MCF 10A (cell line): ENCODE data around the gene ZBTB7B. TPM values are rescaled to one million over a fixed set of nuclear protein-coding genes. Genes with fewer than 3 reads are reported as not detected.

Experiments used
- Bru-seq: library from RNA; stranded (reverse); fragments of 400-500 nt; gene quantifications from one replicate; lab custom pipeline; 2021; lab: Mats Ljungman, UMichigan
- BruChase-seq, 2 experiments: library from RNA; stranded (reverse); fragments of 400-500 nt; gene quantifications; one replicate each; lab custom pipeline; 2021; lab: Mats Ljungman, UMichigan
- BruUV-seq: library from RNA; stranded (reverse); fragments of 400-500 nt; replicated peaks from 2 replicates; lab custom pipeline; 2021; lab: Mats Ljungman, UMichigan
- CTCF ChIA-PET: fragments of 300-600 bp; sonication (Branson Sonifier 250); formaldehyde crosslinking; extraction: SDS; loops from one replicate; lab custom pipeline; 2021; ENCODE audit warnings: antibody characterized with exemption, inconsistent platforms; lab: Yijun Ruan, JAX
- POLR2A ChIA-PET: fragments of 300-600, 350-650 bp; sonication (Branson Sonifier 250); formaldehyde crosslinking; extraction: SDS; loops from one replicate; lab custom pipeline; 2020; ENCODE audit warnings: antibody characterized with exemption, inconsistent platforms; lab: Yijun Ruan, JAX
- DNase-seq: peaks from one replicate; pipeline ENCODE4 v3.0.0-alpha.2; 2018; ENCODE audit not compliant: unreplicated experiment
- H3K27ac Mint-ChIP-seq: one replicate; pipeline ENCODE4 v1.8.0; 2022; ENCODE audit warnings: mild to moderate bottlenecking, low read depth, mixed read lengths; ENCODE audit not compliant: unreplicated experiment
- H3K27me3 Mint-ChIP-seq: one replicate; pipeline ENCODE4 v1.8.0; 2022; ENCODE audit warnings: mixed read lengths; ENCODE audit not compliant: insufficient read depth, unreplicated experiment
- H3K36me3 Mint-ChIP-seq: one replicate; pipeline ENCODE4 v1.8.0; 2022; ENCODE audit warnings: mild to moderate bottlenecking, moderate library complexity, mixed read lengths; ENCODE audit not compliant: insufficient read depth, unreplicated experiment
- H3K4me1 Mint-ChIP-seq: one replicate; pipeline ENCODE4 v1.8.0; 2022; ENCODE audit warnings: mixed read lengths; ENCODE audit not compliant: insufficient read depth, unreplicated experiment
- H3K4me3 Mint-ChIP-seq: one replicate; pipeline ENCODE4 v1.8.0; 2022; ENCODE audit warnings: mild to moderate bottlenecking, moderate library complexity, mixed read lengths; ENCODE audit not compliant: unreplicated experiment
- H3K9me3 Mint-ChIP-seq: one replicate; pipeline ENCODE4 v1.8.0; 2022; ENCODE audit warnings: mixed read lengths; ENCODE audit not compliant: unreplicated experiment
- intact Hi-C: fragments of 100-400 bp; cut with micrococcal nuclease; formaldehyde crosslinking; loops from 2 replicates; pipeline ENCODE4 v1.14.1; 2022
- long read RNA-seq: library from polyadenylated mRNA; stranded (forward); transcript quantifications from one replicate; pipeline ENCODE4 v2.0.0, GENCODE V29; 2022
- total RNA-seq: library from RNA; stranded (reverse); gene quantifications from 2 replicates; pipeline ENCODE4 v1.2.3, GENCODE V29; 2022
- TF ChIP-seq, protein P1 (sequence below): fragments of 200-600 bp; IDR thresholded peaks from one replicate; pipeline ENCODE4 v1.8.0; 2022; ENCODE audit warnings: antibody characterized with exemption, mild to moderate bottlenecking; ENCODE audit not compliant: unreplicated experiment

Gene ZBTB7B
- total RNA-seq (169 and 175 TPM in 2 replicates), Bru-seq, nascent RNA (percentile 85 among the genes with signal in this experiment), BruChase-seq, experiment 1, labeled RNA remaining after a 6-hour chase (percentile 82 among the genes with signal in this experiment), BruChase-seq, experiment 2, labeled RNA remaining after a 2-hour chase (percentile 93 among the genes with signal in this experiment)
- long read RNA-seq, full-length matches to known transcripts = 27 of 89 reads
- long read RNA-seq, partial matches to known transcripts = 36 of 89 reads
- long read RNA-seq, other reads (novel, unspliced or antisense) = 26 of 89 reads

DNA sequence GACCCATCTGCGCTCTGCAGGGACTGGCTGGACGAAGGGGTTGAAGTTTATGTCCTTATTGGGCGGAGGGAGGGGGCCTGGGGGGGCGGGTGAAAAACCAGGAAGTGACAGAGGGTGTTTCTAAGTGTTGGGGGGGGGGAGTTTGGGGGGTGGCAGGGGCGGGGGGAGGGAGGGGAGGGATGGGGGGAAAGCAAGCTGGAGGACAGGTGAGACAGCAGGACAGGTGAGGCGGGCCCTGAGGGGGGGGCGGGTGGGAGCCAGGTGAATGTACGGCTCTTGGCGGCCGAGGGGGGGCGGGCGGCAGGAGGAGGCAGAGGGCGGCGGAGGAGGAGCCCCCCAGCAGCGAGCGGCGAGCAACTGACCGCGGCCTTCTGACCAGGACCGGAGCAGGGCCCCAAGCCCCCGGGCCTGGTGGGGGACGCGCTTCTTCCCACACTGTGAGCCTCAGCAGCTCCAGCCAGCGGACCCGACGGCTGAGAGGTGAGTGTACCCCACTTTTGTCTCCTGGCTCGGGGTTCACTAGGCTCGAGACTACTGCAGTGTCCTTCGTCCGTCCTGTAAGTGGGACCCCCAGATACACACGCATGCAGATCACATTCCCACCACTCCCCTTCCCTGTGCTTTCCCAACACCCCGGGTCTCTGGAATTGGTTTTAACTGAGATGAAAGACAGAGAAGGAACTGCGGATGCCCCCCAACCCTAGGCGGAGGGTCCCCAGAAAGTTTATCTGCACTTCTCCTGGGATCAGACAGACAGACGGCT lies at the start of gene ZBTB7B:
Gene ZBTB7B (plus strand): TSS at position 339 of the 763 bp plus-strand sequence. CDS start 11,859 bp downstream, outside the sequence.
- H3K27me3 Mint-ChIP-seq = no peaks in the 10 kb centered on the region
- H3K27ac Mint-ChIP-seq = peak within 1 kb of the TSS; percentile 97
- BruUV-seq = no TSS peak
- H3K9me3 Mint-ChIP-seq = no peaks in the 10 kb centered on the region
- H3K36me3 Mint-ChIP-seq = peaks cover 17% of the 10 kb centered on the region
- peak within 1 kb of the TSS; percentile 90 for H3K4me3 Mint-ChIP-seq
- intact Hi-C loops = loop anchor here (1.0 to 5.0 kb wide), 5 partner anchors 28 to 445 kb away; partner anchors contain the start of genes CKS1B and UBE2Q1
- TF ChIP-seq, protein P1, sequence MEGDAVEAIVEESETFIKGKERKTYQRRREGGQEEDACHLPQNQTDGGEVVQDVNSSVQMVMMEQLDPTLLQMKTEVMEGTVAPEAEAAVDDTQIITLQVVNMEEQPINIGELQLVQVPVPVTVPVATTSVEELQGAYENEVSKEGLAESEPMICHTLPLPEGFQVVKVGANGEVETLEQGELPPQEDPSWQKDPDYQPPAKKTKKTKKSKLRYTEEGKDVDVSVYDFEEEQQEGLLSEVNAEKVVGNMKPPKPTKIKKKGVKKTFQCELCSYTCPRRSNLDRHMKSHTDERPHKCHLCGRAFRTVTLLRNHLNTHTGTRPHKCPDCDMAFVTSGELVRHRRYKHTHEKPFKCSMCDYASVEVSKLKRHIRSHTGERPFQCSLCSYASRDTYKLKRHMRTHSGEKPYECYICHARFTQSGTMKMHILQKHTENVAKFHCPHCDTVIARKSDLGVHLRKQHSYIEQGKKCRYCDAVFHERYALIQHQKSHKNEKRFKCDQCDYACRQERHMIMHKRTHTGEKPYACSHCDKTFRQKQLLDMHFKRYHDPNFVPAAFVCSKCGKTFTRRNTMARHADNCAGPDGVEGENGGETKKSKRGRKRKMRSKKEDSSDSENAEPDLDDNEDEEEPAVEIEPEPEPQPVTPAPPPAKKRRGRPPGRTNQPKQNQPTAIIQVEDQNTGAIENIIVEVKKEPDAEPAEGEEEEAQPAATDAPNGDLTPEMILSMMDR = no peak
- CTCF ChIA-PET = interaction anchor here (0.6 to 4.2 kb wide), 16 partner anchors 10 to 675 kb away, joined by 3 to 64 read pairs (median 4); partner anchors contain the start of genes CKS1B, FLAD1, PYGO2 and SHC1
- peaks cover 56% of the 10 kb centered on the region for H3K4me1 Mint-ChIP-seq
- POLR2A ChIA-PET = interaction anchor here (0.6 to 41.1 kb wide), 17 partner anchors 14 to 1478 kb away, joined by 3 to 1917 read pairs (median 6); partner anchors contain the start of genes ADAM15, CKS1B, FLAD1 and PBXIP1
- peak; percentile 62 for DNase-seq

GRCh38 chr1:154953611-154954038 lies 49.0 kb upstream of the ZBTB7B start:
- POLR2A ChIA-PET = interaction anchor here (1.2 to 39.6 kb wide), 5 partner anchors 10 to 85 kb away, joined by 3 to 1917 read pairs (median 19); partner anchors contain the start of genes CKS1B, FLAD1, LENEP and PMVK
- CTCF ChIA-PET = interaction anchor here (0.6 to 4.2 kb wide), 13 partner anchors 13 to 394 kb away, joined by 3 to 45 read pairs (median 6); partner anchors contain the start of genes FLAD1 and PMVK
- no peak overlapping the region for H3K4me3 Mint-ChIP-seq
- no peak for DNase-seq
- H3K4me1 Mint-ChIP-seq = peaks cover 43% of the 10 kb centered on the region
- TF ChIP-seq, protein P1 = no peak
- no peaks in the 10 kb centered on the region for H3K9me3 Mint-ChIP-seq
- BruUV-seq = no TSS peak
- intact Hi-C loops = no loop called here
- no peak overlapping the region for H3K27ac Mint-ChIP-seq
- no peaks in the 10 kb centered on the region for H3K27me3 Mint-ChIP-seq
- H3K36me3 Mint-ChIP-seq = peaks cover 7% of the 10 kb centered on the region

DNA sequence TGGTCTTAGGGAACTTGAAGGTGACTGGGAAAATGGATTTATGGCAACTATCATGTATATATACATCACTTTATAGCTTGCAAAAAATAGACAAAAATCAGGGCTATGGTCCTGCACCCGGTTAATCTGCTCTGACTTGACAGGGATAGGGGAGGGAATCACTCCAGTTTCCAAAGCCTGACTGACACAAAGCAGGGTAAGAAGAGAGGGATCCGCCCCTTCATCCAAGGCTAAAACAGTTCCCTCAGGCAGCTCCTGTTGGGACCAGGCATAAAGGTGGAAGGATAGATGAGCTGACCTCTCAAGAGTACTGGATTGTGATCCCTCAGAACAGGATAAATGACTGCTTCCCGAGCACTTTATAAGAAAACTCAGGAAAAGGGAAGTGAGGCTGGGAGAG lies 48.1 kb upstream of the ZBTB7B start:
- CTCF ChIA-PET = interaction anchor here (1.0 to 4.2 kb wide), 14 partner anchors 12 to 285 kb away, joined by 3 to 45 read pairs (median 11); partner anchors contain the start of genes ADAM15, FLAD1, PMVK and SHC1
- TF ChIP-seq, protein P1 = no peak
- DNase-seq = no peak
- Mint-ChIP-seq H3K4me1 (peaks cover 43% of the 10 kb centered on the region), H3K27ac (no peak overlapping the region), H3K9me3 (no peaks in the 10 kb centered on the region), H3K27me3 (no peaks in the 10 kb centered on the region), H3K36me3 (peaks cover 12% of the 10 kb centered on the region), H3K4me3 (peak overlapping the region; percentile 88)
- BruUV-seq = no TSS peak
- intact Hi-C loops = no loop called here
- POLR2A ChIA-PET = interaction anchor here (0.6 to 39.6 kb wide), 7 partner anchors 11 to 146 kb away, joined by 3 to 1917 read pairs (median 18); partner anchors contain the start of genes ADAM15, CKS1B, FLAD1 and LENEP
